ENCODE data around the gene LSP1.

DNA sequence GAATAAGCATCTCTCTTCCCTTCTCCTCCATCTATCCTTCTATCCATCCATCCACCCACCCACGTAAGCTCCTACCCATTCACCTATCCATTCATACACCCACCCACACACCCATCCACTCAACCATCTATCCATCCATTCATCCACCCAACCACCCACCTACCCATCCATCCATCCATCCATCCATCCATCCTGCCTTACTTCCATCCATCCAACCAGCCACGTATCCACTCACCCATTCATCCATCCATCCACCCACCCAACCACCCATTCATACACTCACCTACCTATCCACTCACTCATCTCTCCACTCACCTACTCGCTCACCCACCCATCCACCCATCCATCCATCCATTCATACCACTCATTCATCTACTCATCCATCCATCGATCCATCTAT lies 79.8 kb downstream of the LSP1 start:
- TF ChIP-seq, protein P1, sequence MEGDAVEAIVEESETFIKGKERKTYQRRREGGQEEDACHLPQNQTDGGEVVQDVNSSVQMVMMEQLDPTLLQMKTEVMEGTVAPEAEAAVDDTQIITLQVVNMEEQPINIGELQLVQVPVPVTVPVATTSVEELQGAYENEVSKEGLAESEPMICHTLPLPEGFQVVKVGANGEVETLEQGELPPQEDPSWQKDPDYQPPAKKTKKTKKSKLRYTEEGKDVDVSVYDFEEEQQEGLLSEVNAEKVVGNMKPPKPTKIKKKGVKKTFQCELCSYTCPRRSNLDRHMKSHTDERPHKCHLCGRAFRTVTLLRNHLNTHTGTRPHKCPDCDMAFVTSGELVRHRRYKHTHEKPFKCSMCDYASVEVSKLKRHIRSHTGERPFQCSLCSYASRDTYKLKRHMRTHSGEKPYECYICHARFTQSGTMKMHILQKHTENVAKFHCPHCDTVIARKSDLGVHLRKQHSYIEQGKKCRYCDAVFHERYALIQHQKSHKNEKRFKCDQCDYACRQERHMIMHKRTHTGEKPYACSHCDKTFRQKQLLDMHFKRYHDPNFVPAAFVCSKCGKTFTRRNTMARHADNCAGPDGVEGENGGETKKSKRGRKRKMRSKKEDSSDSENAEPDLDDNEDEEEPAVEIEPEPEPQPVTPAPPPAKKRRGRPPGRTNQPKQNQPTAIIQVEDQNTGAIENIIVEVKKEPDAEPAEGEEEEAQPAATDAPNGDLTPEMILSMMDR (conservative IDR thresholded peaks at IDR 0.05): no peak
- no peak for TF ChIP-seq ZFX (IDR thresholded peaks at IDR 0.05)
